HL-60 (cell line): ENCODE measurements around the gene MAGEA6.

Experiments
- DNase-seq, 2 experiments: peaks; one replicate each; pipeline ENCODE4 v3.0.0-alpha.2; 2010 to 2020; ENCODE audit warnings: low read depth in 1 of 2, low spot score in 1 of 2
- H3K27ac ChIP-seq: fragments of 250-450 bp; sonication (Bioruptor Pico); replicated peaks from 2 replicates; pipeline ENCODE4 v1.5.1; 2020; ENCODE audit warnings: mild to moderate bottlenecking, moderate library complexity
- H3K27me3 ChIP-seq: fragments of 250-450 bp; sonication (Bioruptor Pico); 2 replicates; pipeline ENCODE4 v1.5.1; 2021; ENCODE audit warnings: mild to moderate bottlenecking, moderate library complexity; ENCODE audit not compliant: insufficient read depth, poor library complexity, severe bottlenecking
- H3K4me3 ChIP-seq: replicated peaks from 2 replicates; pipeline ENCODE4 v1.5.1; 2011; ENCODE audit warnings: mild to moderate bottlenecking, control low read depth, low read length; ENCODE audit not compliant: insufficient read depth
- CTCF ChIP-seq: IDR thresholded peaks from one replicate; pipeline ENCODE4 v1.5.1; 2011; ENCODE audit warnings: low read length, control low read depth, inconsistent platforms; ENCODE audit not compliant: insufficient read depth
- GABPA ChIP-seq: IDR thresholded peaks from 2 replicates; pipeline ENCODE4 v1.6.1; 2012; ENCODE audit warnings: low read depth
- POLR2AphosphoS5 ChIP-seq: IDR thresholded peaks from 2 replicates; pipeline ENCODE4 v1.6.1; 2012; ENCODE audit warnings: low read depth
- REST ChIP-seq: IDR thresholded peaks from 2 replicates; pipeline ENCODE4 v1.6.1; 2012; ENCODE audit warnings: low read depth; ENCODE audit not compliant: insufficient replicate concordance
- SPI1 ChIP-seq: IDR thresholded peaks from 2 replicates; pipeline ENCODE4 v1.6.1; 2012; ENCODE audit warnings: low read depth, mild to moderate bottlenecking, borderline replicate concordance

MAGEA6 gene

GRCh38 chrX:152814048-152814447, 44.6 kb upstream of the MAGEA6 start:
- DNase-seq = no peak
- Histone ChIP-seq H3K27me3 (peaks cover 6% of the 10 kb centered on the region), H3K4me3 (no peak overlapping the region), H3K27ac (no peak overlapping the region)
- TF ChIP-seq CTCF = no peak
- no peak for TF ChIP-seq POLR2AphosphoS5

- no peak overlapping the region for H3K27ac ChIP-seq
- TF ChIP-seq CTCF = no peak
- TF ChIP-seq GABPA = no peak
- TF ChIP-seq SPI1 = no peak
- TF ChIP-seq POLR2AphosphoS5 = no peak
- no peak for TF ChIP-seq REST
- H3K4me3 ChIP-seq = no peak overlapping the region
- H3K27me3 ChIP-seq = peaks cover 6% of the 10 kb centered on the region
- DNase-seq = no peak
Measured at GRCh38 chrX:152813206-152813605, 43.7 kb upstream of the MAGEA6 start.

GRCh38 chrX:152810403-152810802, 40.9 kb upstream of the MAGEA6 start:
- TF ChIP-seq REST = no peak
- no peak for TF ChIP-seq POLR2AphosphoS5
- TF ChIP-seq CTCF = no peak
- TF ChIP-seq SPI1 = no peak
- no peak for TF ChIP-seq GABPA
- DNase-seq = no peak
- H3K4me3 ChIP-seq = no peak overlapping the region
- H3K27ac ChIP-seq = no peak overlapping the region
- H3K27me3 ChIP-seq = peaks cover 3% of the 10 kb centered on the region

GRCh38 chrX:152806035-152806434, 36.5 kb upstream of the MAGEA6 start:
- no peak for TF ChIP-seq SPI1
- TF ChIP-seq GABPA = no peak
- no peak for TF ChIP-seq REST
- TF ChIP-seq CTCF = no peak
- TF ChIP-seq POLR2AphosphoS5 = no peak
- H3K27me3 ChIP-seq = peaks cover 3% of the 10 kb centered on the region
- H3K4me3 ChIP-seq = no peak overlapping the region
- DNase-seq = no peak
- H3K27ac ChIP-seq = no peak overlapping the region
